Iris pigment epithelial cell (primary cell): ENCODE data around the gene GMDS.

Experiments used
- DNase-seq: peaks from one replicate; pipeline ENCODE4 v3.0.0-alpha.2; 2011; ENCODE audit warnings: low read depth

Gene GMDS

DNA sequence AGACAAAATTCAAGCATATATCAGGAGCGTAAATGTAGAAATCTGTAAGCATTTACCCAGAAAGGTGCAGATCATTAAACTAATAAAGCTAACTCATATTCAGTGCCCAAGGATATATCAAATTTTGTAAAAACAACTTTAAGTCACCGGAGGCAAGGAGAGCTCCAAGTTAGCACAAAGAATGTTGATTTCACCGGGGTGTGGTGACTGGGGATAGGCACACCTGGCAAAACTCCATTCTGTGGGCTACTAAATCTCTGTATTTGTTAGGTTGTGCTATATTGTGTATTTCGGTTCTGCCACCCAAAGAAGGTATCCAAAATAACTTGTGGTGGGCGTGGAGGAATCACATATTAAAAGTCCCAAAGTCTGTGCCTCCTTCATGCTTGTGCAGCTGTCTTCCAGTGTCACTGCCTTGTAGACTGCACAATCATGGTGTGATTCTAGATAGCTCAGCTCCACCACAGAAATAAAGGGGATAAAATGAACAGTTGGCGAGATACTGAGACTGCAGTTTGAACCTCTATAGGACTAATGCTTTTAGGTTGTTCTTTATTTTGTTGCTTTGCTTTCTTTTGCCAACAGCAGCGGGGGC lies 111.6 kb downstream of the GMDS start:
- DNase-seq, result no peak

DNA sequence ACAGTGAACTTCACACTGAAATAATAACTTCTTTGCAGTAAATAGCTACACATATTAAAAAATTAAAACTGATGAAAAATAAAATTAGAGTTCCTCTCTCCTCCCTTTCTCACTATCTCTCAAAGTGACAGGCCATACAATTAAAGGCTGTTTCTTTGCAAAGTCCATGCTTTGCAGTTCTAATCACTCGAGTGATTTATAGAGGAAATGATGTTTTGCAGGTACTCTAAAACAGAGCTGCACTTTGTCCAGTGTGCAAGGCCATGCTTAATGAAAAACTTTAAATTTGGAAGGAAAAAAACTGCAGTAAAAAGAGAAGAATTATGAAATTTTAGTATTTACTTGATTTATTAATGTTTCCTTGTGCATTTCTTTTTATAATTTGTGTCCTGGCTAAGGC lies 112.5 kb downstream of the GMDS start:
- DNase-seq, result no peak

DNA sequence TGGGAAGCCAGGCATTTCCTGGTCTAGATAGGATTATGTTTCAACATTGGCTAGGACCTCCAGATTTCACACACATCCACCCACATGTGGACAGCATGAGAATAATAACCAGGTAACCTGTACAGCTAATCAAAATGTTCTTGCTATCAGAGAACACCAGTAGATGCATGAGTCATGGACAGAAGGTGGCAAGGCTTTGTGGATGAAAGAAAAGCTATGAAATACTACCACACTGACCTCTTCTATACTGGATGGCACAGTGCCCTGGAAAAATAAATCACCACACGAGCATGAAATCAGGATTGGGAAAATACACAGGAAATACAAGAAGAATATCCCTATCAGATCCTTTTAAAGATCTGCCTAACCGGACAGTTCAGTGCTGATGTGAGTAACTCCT lies 113.0 kb downstream of the GMDS start:
- peak; percentile 10 for DNase-seq

DNA sequence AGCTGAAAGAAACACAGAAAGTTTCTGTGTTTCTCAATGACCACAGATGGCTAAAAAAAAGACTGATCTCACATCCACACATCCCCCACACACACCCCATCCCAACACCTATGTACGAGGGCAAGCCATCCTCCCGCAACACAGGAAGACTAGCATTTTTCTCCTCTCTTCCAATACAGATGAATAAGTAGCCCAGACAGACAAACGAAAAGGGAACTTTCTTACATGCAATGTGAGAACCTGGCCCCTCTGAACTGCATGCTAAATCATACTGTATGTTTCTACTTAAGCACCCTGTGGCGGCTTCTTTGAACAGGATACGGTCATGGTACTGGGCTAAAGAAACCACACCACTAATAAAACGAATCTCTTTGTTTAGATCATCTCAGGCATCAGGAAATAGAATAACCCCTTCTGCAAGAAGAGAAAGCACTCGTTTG lies 116.2 kb downstream of the GMDS start:
- DNase-seq, result no peak

DNA sequence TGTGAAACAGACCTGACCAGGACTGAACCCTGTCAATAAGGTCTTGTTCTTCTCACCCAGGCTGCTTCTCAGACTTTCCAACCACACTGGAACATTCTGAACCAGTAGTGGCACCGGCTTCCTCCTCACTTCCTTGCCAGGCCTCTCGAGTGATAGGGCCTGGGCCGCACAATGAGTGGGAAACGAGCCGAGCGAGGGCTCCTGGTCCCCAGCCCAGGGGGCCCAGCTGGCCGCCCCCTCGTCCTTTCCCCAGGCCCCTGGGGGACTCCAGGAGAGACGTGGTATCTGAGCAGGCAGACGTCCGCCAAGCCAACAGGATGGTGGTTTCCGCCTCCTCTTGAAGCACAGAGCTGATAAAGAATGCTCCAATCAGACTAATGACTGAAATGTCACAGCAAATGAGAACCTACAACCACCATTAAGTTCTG lies 117.9 kb downstream of the GMDS start:
- no peak for DNase-seq

DNA sequence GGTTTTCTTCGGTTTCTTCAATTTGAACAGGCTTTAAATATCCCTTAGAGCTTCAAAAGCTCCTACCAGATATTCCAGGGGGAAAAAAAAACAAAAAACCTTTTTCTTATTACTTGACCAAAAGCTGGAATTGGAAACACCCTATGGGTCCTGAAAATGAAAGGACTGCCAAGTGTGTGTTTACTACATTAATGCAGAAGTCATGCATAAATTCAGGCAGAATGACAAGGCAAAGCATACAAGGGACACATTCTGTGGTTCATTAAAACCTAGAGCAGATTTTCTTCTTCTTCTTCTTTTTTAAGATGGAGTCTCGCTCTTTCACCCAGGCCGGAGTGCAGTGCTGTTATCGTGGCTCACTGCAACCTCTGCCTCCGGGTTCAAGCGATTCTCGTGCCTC lies 119.1 kb downstream of the GMDS start:
- DNase-seq, result no peak

DNA sequence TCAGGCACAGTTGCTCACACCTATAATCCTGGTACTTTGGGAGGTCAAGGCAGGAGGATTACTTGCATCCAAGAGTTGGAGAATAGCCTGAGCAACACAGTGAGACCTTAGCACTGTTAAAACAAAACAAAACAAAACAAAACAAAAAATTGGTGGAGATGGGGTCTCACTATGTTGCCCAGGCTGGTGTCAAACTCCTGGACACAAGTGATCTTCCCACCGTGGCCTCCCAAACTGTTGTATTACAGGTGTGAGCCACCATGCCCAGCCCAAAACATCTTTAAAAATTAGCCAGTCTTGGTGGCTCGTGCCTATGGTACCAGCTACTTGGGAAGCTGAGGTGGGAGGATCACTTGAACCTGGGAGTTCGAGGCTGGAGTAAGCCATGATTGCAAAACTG lies 120.2 kb downstream of the GMDS start:
- no peak for DNase-seq

DNA sequence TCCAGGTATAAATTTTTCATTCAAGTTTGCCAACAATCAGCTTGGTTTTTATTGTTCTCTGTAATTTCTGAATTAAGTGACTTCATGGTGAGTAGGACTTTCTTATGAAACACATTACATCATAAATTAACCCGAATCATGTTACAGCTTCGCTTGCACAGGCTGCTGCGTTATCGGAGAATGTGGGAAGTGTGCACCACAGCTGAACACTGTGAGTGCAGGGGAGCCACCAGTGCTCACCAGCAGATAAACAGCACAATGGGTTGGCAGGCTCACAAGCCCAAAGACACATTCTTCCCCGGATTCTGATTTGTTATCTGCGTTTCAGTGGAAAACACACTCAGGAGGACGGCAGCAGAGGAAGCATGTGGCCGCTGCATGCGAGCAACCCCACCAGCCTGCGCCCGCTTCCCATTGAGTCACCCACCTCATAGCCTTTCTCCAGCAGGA lies 121.1 kb downstream of the GMDS start:
- peak; percentile 43 for DNase-seq

DNA sequence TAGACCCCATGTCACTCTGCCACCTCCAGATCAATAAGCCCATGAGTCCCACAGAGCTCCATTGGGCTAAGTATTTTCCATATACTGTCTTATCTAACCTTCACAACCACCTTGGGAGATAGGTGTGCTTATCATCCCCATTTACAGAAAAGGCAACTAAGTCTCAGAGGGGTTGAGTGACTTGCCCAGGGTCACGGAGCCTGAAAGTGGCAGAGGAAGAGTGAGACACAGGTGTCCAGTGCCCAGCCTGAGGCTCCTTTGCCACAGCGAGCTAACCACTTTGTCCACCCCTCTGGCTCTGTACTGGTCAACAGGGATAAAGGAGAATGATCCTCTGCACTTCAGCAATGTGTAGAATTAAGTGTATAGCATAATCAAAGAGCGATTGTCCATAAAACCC lies 124.5 kb downstream of the GMDS start:
- DNase-seq, result no peak

DNA sequence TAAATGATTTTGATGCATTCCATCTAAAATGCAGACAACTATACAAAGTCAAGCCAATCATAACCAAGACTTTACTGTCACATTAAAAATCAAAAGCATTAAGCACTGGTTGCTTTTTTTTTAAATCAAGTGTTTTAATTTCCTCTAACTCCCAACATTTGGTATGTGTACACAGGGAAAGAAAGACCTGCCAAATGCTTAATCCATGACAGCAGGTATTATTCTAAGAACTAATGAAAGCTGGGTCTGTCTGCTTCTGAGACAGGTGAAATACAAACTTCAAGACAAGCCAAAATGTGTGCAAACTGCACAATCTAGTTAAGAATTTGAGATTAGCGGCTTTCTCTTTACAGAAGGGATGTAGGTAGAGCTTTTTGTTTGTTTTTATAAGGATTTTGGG lies 126.1 kb downstream of the GMDS start:
- DNase-seq, result no peak

DNA sequence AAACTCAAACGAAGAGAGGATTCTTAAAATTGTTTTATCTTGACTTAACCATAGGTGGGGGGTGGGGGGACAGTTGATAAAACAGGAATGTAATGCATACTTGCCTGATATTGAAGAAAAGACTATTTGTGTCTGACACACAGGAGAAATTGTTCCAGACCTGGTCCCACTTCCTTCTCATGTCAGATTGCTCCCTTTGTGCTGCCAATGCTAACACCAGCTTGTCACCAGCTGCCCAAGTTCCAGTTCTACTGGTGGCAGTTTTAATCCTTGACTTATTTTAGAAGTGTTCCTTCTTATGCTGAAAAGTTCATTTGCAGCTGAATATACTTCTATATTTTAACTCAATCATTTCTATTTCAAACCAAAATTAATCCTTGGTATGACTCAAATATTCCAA lies 127.3 kb downstream of the GMDS start:
- no peak for DNase-seq

DNA sequence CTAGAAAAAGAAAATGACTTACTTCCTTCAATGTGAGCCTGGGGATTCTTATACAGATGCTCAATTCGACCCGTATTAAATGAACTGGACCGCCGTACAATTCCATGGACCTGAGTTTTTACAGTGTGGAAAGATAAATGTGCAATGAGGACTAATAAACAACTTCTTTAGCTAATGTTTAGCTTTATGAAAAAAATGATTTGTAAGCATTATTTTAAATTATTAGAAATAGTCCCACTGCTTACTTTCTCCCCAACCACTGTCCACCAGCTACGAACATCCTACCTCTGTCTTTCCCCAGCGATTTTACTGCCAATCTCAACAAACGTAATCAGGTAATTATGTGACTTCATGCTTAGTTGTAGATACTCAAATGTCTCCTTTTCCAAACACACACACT lies 128.0 kb downstream of the GMDS start:
- no peak for DNase-seq

DNA sequence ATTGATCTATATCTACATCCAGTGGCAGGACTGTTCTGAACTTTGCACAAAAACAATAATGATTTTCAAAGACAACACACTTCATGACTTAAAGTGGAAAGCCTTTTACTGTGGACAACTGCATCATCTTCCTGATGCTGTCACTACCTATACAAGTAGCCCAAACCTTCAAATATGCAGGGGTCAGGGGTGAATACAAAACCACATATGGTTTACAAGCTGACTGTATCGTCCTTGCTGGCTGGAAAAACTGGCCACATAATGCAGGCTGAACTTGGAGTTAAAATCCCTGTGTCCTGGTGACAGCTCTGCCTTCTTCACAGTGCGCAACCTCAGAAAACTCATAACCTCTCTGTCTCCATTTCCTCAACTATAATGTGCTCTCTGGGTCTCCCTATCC lies 128.9 kb downstream of the GMDS start:
- DNase-seq, result peak; percentile 49

DNA sequence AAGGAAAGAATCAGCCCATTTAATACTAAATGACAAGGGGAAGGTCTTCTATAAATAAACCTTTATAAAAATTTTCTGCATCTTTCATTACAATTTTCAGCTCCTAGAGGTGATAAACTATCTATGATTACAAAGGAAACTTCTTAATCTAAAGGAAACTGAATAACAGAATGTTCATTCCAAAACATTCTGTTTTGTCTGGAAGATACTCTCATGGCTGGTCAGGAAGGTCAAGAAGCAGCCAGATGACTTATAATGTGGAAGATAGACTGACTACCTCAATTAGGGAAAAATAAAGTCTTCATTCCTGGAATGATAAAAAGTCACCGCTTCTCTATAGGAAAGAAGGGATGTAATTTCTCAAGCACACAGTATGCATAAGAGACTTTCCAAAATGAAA lies 131.3 kb downstream of the GMDS start:
- no peak for DNase-seq

DNA sequence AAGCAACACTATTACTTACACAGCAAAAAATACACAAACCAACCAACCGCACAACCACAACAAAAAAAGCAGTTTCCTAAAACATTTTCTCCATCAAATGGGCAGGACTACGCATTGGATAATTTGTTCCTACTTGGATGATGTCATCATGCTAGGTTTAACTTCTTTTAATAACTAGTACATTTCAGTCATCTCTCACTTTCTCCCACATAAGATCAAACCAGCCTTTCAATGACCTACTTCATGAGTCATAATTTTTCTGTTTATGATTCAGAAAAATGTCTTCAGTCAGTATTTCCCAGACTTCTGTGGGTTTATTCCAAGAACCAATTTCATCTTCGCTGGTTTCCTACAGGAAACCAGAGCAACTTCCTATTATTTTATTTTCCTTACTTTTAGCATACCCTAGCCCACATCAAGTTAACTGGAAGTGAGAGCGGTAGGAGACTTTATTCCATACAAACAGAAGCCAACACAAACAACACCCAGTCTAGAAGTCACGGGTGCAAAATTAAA lies 134.2 kb downstream of the GMDS start:
- DNase-seq, result peak; percentile 92

DNA sequence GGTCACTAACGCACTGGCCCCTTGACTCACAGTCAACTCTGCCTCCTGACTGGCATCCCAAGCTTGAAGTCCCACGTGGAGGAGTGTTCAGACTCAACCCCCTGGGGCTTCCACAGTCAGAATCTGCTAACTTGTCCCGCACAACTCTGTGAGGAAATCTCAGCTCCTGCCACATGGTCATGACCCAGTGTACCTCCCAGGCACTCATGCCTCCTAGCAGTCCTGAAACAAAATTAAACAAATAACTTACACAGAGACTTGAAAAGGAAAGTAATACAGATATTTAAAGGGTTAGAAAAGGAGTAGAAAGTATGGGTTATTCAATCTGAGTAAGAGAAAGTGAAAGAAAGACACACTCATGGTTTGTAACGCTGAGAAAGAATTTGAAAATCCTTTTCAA lies 134.9 kb downstream of the GMDS start:
- peak; percentile 67 for DNase-seq

DNA sequence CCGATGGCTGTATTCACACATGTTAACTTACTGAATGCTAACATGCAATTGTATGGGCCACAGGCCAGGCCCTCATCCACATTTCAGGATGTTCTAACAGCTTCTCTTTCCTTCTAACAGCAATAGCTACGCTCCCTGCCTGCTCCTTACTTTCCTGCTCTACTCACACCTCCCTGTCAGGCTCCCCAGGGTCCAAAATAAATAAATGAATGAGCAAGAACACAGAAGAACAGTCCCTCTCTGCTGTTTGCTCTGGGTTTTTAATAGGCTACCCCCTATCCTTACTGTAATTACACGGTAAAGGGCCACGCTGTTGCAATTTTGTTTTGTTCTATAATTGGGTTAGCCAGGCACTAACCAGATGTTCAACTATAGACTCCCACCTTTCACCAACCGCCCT lies 135.6 kb downstream of the GMDS start:
- DNase-seq, result no peak

DNA sequence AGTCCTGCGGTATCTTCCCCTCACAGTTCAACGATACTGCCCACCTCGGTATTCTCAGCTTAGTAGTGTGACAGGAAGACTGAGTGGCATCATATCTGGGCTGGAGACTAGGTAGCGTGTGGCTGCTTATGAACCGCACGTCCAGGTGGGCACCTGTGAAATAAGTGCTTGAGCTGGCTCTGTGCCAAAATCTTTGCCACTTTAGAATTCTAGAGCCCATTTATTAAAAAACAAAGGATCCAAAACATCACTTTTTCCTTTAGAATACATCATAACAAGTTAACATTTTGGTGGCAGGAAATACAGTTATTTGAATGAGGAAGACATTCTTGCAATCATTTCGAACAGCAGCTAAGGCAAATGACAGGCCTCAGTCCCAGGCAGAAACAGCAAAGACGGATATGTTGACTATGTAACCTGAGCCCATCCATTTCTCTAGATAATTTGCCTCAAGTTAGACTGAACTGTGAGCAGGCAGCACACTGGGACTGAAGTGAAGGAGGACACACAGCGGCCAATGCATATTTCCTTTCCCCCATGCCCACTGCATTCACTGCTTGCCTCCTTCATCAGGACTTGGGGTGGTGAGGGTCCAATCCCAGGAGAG lies 136.6 kb downstream of the GMDS start:
- DNase-seq, result peak; percentile 45

DNA sequence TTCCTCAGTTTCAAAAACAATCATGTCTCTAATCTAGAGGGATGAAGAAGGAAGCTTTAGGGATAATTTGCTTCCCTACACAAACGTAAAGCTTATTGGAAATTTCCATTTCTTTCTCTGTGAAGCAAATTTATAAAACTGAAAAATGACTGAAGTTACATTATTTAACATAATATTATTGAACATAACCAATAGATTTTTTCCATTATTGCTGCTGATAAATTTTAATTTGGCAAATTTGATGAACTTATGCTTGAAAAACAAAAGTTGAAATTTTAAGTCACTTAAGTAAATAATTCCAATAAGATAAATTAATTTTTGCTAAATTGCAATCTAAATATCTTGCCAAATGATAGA lies 140.9 kb downstream of the GMDS start:
- DNase-seq, result no peak

DNA sequence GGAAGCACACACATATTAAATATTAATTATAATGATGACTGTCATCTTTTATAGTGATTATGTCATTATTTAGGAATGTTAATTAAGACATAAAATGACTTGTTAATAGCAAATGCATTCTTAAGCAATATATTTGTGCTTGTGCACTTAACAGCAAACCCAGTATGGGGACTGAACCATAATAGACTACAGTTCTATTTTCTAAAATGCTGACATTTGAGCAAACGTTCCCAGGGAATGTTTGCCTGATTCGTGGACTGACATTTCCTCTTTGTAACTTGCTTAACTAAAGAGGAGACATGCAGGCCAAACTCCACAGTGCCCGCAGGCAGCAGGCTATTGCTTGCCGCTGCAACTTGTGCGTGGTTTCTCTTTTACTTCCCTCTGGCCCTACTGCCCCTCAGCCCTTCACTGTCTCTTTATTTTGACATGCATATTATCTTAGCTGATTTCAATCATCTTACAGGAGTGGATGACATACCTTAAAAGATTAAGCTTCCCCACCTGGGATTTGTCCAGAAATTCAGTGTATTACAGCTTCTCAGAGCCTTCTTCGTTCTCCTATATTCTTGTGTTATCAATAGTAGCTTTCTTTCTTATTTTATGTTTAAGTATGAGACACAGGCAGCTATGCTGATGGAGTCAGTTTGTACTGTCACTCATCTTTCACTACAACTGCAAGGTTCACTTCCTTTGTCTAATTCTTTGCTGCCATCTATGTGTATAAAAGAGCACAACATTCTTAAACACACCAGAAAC lies 141.5 kb downstream of the GMDS start:
- peak; percentile 77 for DNase-seq

DNA sequence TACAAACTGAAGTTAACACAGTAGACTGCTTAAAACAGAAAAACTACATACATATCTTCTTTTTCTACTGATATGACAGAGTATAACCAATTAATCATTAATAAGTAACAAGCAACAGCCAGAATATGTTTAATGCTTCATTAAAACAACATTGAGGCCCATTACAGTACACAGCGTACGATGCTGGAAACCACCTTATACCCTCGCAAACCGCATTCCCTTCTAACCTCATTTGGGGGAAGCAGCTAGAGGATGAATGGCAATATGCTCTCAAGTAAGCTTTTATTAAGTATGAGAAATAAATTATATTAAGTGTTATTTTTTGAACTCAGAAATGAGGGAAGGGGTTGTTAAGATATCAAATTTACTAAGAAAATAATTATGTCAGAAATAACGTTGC lies 142.4 kb downstream of the GMDS start:
- peak; percentile 60 for DNase-seq

DNA sequence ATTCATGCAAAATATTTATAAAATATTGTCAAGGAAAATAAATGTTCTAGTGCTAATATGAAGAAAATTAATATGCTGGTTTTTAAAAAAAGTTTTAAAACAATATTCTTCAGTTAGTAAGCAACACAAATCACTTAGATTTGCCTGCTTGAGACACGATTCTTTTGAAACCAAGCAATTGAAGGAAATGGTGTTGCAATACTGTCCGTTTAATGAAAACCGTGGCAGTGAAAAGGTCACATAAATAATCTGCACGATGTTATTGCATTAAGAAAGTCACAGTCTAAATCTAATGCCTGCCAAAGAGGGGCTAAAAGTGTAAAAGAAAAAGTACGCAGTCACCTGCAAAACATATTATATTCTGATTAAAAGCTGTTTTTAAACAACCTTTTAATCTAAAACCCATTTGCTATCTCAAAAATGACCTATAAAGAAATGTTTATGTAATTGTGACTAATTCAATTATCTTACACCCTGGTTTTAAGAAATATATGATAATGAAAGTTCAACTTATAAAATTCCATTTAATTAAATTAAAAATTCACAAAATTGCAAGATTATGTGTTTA lies 143.0 kb downstream of the GMDS start:
- DNase-seq, result peak; percentile 85

DNA sequence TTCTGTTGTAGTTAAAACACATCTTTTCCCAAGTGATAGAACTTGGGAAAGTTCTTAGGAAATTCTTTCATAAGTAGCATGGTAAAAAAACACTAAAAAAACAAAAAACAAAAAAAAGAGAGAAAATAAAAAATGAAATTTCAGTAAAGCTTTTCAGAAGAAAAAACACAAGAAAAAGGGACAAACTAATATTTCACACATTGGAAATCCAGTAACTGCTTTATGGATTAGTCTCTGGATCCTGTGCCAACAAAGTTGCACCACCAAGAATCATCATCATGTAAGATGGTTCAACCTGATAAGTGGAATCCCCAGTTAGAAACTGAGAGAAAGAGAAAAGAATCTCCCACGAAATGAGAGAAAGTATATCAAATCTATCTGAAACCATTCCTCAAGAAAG lies 144.2 kb downstream of the GMDS start:
- peak; percentile 70 for DNase-seq
